Skin epidermis (tissue), 12 donors: ENCODE data around the gene F2.
A peak's percentile ranks its signal among the peaks of the same experiment; 100 is the strongest.
"Not testable (repeated sequence)": the region's sequence is repeated elsewhere in the genome, so short reads cannot be mapped to it uniquely, and the experiment has no call there.

Experiments
- H3K27ac ChIP-seq, 21 experiments: fragments of 200-600 bp; sonication (generic) in 11 of 21; one replicate each; pipeline ENCODE4 v1.5.0; 2020; ENCODE audit warnings: mild to moderate bottlenecking in 3 of 21, inconsistent platforms in 2 of 21, moderate library complexity in 2 of 21
- H3K4me3 ChIP-seq, 7 experiments: fragments of 200-600 bp; sonication (generic) in 2 of 7; one replicate each; pipeline ENCODE4 v1.5.0; 2020; ENCODE audit warnings: inconsistent platforms in 2 of 7, mild to moderate bottlenecking in 2 of 7, moderate library complexity in 1 of 7

The F2 gene

DNA sequence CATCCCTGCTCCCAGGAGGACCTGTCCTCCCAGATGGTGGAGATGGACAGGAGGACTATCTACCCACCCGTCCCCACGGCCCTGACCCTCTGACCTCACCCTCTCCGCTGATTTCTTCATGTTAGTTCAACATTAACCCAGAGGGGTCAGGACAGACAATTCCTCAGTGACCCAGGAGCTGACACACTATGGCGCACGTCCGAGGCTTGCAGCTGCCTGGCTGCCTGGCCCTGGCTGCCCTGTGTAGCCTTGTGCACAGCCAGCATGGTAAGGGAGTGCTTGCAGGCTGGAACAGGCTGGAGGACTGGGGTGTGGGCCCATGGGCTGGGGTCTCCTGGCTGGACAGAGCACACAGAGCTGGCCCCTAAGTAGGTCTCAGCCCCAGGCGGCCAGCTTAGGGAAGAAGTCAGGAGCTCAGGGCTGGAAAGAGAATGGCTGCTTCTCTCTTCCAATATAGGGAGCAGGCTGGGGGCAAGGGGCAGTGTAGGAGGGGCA, at the start of gene F2:
Gene F2, plus strand, starts transcription at position 166 of the 495 bp plus-strand sequence. Its CDS starts 23 bp downstream, at position 189.
- no peak within 1 kb of the TSS for H3K4me3 ChIP-seq
- no peak within 1 kb of the TSS for H3K27ac ChIP-seq

- peak overlapping the region in 5 of 21 experiments; percentile 1 to 79 (median 47) for H3K27ac ChIP-seq
- H3K4me3 ChIP-seq: no peak overlapping the region
Observed at GRCh38 chr11:46669711-46670139, 49.3 kb upstream of the F2 start.

DNA sequence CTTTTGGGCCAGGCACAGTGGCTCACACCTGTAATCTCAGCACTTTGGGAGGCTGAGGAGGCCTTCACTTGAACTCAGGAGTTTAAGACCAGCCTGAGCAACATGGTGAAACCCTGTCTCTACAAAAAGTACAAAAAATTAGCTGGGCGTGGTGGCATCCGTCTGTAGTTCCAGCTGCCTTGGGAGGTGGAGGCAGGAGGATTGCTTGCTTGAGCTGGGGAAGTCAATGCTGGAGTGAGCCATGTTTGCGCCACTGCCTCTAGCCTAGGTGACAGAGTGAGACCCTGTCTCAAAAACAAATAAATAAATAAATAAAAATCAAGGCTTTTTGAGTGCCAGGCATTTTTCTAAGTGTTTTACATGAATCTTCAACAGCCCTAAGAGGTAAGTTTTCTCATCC, 48.5 kb upstream of the F2 start:
- peak overlapping the region in 15 of 21 experiments; percentile 7 to 79 (median 47) for H3K27ac ChIP-seq
- not testable (repeated sequence) for H3K4me3 ChIP-seq

DNA sequence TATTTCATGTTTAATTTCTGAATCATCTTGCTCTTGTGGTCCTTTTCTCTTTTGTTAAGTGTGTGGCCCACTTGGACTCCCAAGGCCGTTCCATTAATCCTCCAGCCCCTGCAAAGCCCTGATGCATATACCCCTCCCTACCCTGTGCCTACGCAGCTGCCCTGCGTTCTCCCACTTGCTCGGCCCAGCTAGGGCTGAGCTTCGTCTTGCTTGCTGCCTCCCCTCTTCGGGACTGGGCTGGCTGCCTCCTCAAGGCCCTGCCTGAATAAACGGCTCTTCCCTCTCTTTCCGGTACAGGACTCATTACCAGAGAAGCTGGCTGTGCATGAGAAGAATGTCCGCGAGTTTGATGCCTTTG, 47.1 kb upstream of the F2 start:
- no peak overlapping the region for H3K4me3 ChIP-seq
- peak overlapping the region in 10 of 21 experiments; percentile 10 to 79 (median 50) for H3K27ac ChIP-seq

GRCh38 chr11:46672381-46672839, 46.6 kb upstream of the F2 start:
- H3K27ac ChIP-seq: peak overlapping the region in 14 of 21 experiments; percentile 2 to 79 (median 18)
- no peak overlapping the region for H3K4me3 ChIP-seq

- Histone ChIP-seq H3K27ac (peak overlapping the region in 19 of 21 experiments; percentile 59 to 88 (median 77)), H3K4me3 (no peak overlapping the region)
Observed at GRCh38 chr11:46673713-46674462, 45.1 kb upstream of the F2 start.

DNA sequence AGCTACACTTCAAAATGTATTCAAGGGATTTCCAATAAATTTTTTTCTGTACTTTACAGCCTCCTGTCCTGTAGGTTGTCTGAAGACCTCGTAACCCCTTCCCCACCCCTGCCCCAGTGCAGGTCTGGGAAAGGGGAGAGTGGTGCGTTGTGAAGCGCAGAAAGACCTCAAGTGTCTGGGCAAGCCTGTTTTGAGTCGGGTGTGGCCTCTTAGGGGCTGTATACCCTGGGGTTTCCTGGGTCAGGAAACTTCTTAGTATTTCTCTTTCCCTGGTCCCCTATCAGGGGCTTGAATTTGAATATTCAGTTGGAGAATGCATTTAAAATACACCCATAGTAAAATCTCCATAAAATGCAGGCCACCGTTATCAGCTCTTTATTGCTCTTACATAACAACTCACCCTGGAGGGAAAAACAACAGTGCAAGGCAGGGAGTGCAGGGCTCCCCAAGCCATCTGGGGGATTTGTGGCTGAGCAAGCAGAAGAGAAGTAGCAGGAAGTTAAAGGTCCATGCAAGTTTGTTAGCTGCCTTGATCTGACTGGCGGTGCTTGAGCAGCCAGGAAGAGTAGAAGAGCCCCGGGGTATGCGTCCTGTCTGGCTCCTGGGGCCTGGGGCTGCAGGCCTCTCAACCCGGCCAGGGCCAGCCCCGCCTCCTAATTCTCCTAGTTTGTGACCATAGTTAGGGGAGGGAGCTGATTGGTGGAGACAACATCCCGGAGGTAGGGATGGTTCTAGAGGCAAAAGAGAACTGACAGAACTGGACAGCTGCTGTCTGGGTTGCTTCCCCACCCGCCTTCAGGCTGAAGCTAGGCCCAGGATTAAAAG, 44.3 kb upstream of the F2 start:
- no peak overlapping the region for H3K4me3 ChIP-seq
- peak overlapping the region in 20 of 21 experiments; percentile 49 to 88 (median 76) for H3K27ac ChIP-seq

GRCh38 chr11:46675288-46675851, 43.6 kb upstream of the F2 start:
- no peak overlapping the region for H3K4me3 ChIP-seq
- peak overlapping the region in 20 of 21 experiments; percentile 49 to 88 (median 76) for H3K27ac ChIP-seq

- peak overlapping the region in 20 of 21 experiments; percentile 49 to 88 (median 76) for H3K27ac ChIP-seq
- no peak overlapping the region for H3K4me3 ChIP-seq
Observed at GRCh38 chr11:46675949-46676348, 43.1 kb upstream of the F2 start.

DNA sequence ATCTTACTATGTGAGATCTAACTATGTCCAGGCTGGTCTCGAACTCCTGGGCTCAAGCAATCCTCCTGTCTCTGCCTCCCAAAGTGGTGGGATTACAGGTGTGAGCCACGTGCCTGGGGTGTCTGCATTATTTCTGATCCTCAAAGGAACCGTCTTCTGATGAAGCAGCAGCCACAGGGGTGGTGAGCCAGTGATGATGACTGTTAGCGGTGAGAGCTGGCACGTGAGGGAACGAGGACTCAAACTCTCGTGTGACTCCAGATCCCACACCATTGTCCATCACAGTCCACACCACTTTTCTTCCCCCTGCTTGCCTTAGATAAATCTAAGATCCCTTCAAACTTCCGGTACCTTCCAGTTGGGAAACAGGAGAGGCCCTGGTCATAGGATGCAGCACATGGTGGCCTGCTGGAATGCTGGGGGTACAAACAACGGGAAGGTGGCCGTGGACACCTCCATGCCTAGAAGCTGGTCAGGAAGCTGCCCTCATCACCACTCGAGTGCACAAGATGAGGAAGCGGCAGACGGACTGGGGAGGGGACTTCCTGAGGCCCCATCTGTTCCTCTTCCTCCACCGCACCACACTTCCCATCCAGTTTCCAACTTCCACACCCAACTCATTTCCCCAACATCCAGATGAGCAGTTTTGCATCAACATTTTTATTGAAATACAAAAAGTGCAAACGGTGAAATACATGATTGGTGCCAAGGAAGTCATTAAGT, 42.4 kb upstream of the F2 start:
- H3K4me3 ChIP-seq: no peak overlapping the region
- peak overlapping the region in 14 of 21 experiments; percentile 32 to 88 (median 77) for H3K27ac ChIP-seq

GRCh38 chr11:46677169-46677568, 41.8 kb upstream of the F2 start:
- H3K27ac ChIP-seq: peak overlapping the region in 9 of 21 experiments; percentile 8 to 77 (median 44)
- no peak overlapping the region for H3K4me3 ChIP-seq

DNA sequence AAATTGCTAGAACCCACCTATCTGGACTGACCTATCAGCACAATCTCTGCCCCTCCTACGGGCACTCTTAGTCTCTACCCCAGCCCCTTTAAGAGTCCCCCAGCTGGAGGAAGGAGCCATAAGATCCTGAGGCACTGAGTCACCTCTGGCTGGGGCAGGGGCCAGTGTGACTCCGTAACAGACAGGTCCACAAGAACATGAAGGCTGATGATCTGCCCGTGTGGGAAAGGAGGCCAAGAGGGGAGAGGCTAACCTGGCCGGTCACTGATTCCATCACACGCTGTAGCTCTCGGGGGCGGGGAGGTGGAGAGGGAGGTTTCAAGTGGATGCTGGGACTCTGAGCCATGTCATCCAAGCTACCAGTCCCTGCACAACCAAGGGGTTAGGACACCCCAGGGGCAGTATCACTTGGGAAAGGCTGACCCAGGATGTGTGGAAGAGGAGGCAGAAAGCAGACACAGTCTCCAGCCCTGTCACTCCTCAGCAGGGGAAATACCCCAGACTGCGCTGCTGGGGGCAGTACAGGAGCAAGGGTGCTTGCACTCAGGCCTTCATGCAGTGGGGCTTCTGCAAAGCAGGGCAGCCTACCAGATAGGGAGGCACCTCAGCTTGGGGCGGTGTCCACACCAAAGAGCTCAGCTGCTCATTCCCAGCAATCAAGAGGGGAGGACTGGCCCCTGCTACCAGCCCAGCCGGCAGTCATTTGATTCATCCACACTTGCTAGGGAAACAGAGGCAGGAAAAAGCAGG, 40.8 kb upstream of the F2 start:
- peak overlapping the region in 2 of 21 experiments; percentile 9 to 39 for H3K27ac ChIP-seq
- no peak overlapping the region for H3K4me3 ChIP-seq

DNA sequence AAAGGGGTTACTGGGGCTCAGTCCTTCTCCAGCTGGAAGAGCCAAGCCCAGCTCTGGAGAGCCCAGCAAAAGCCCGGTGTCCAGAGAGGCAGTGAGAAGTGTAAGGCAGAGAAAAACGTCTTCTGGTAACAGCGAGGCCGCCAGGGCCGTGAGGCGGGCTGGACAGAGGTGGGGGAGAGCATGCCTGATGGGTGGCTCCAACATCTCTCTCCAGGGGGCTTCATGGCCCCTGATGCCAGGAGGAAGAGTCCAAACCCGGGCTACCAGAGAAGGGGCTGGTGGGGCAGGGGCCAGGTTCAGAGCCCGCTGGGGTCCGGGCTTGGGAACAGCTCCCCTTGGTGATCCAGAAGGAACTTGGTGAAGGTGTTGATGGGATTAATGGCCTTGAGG, 40.3 kb upstream of the F2 start:
- H3K27ac ChIP-seq: peak overlapping the region in 1 of 21 experiments; percentile 9
- H3K4me3 ChIP-seq: no peak overlapping the region

- H3K27ac ChIP-seq: peak overlapping the region in 1 of 21 experiments; percentile 1
Observed at GRCh38 chr11:46679241-46680163, 39.5 kb upstream of the F2 start.

GRCh38 chr11:46680164-46680760, 38.8 kb upstream of the F2 start:
- Histone ChIP-seq H3K4me3 (no peak overlapping the region), H3K27ac (peak overlapping the region in 1 of 21 experiments; percentile 1)

More at GRCh38 chr11:46679241-46680163, 39.5 kb upstream of the F2 start:
- H3K4me3 ChIP-seq: no peak overlapping the region

DNA sequence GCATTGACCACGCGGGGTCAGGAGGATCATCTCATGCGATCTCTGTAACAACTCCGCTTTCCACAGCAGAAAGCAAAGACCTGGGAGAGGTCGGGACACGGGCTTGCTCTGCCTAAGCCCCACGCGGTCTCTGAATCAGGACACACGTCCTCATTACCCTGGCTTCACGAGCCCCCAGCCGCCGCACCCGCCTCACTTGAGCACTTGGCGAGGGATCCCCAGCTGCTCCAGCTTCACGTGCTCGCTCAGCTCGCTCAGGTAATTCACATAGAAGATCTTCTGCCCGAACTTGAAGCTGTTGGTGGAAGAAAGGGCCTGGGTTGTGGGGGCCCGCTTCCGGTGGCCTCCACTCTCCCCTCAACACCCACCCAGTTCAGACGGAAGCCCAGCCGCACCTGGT, 38.2 kb upstream of the F2 start:
- Histone ChIP-seq H3K27ac (no peak overlapping the region), H3K4me3 (no peak overlapping the region)

- H3K27ac ChIP-seq: no peak overlapping the region
- H3K4me3 ChIP-seq: no peak overlapping the region
Observed at GRCh38 chr11:46681814-46682213, 37.2 kb upstream of the F2 start.
